CD14-positive monocyte (primary cell): Measurements from ENCODE around the gene PSMG4. TPM values are rescaled to one million over a fixed set of nuclear protein-coding genes. Genes with fewer than 3 reads are reported as not detected.

ENCODE experiments used
- DNase-seq, 3 donors: peaks; one replicate each; pipeline ENCODE4 v3.0.0-alpha.2; 2011 to 2022
- H2AFZ ChIP-seq: 2 replicates; pipeline ENCODE4 v1.6.0; 2012; ENCODE audit warnings: mild to moderate bottlenecking, low read depth, low read length, inconsistent platforms; ENCODE audit not compliant: insufficient read depth, poor library complexity, severe bottlenecking
- H3K27ac ChIP-seq, 2 donors: 1 replicate in 1 of 2; 2 replicates in 1 of 2; pipeline ENCODE4 v1.5.1; 2012 to 2013; ENCODE audit warnings: low read length in 2 of 2, control low read depth in 1 of 2, inconsistent platforms in 1 of 2, low read depth in 1 of 2, mild to moderate bottlenecking in 1 of 2
- H3K27me3 ChIP-seq, 2 donors: one replicate each; pipeline versions ENCODE4 v1.6.0 to v1.6.1; 2011 to 2013; ENCODE audit warnings: low read length in 2 of 2; ENCODE audit not compliant: control insufficient read depth in 2 of 2, insufficient read depth in 2 of 2
- H3K36me3 ChIP-seq, 2 donors: replicated peaks in 1 of 2; 1 replicate in 1 of 2; 2 replicates in 1 of 2; pipeline versions ENCODE4 v1.5.1 to v1.6.1; 2012 to 2013; ENCODE audit warnings: low read length in 2 of 2, control low read depth in 1 of 2, inconsistent platforms in 1 of 2, mild to moderate bottlenecking in 1 of 2; ENCODE audit not compliant: insufficient read depth in 2 of 2, control insufficient read depth in 1 of 2
- H3K4me1 ChIP-seq, 2 donors: 1 replicate in 1 of 2; 2 replicates in 1 of 2; pipeline versions ENCODE4 v1.5.1 to v1.6.1; 2012 to 2013; ENCODE audit warnings: low read length in 2 of 2, control low read depth in 1 of 2, inconsistent platforms in 1 of 2, mild to moderate bottlenecking in 1 of 2, moderate library complexity in 1 of 2; ENCODE audit not compliant: insufficient read depth in 2 of 2, control insufficient read depth in 1 of 2
- H3K4me2 ChIP-seq: replicated peaks from 2 replicates; pipeline ENCODE3; 2012; ENCODE audit warnings: low read length, moderate library complexity, mild to moderate bottlenecking; ENCODE audit not compliant: poor library complexity, severe bottlenecking; ENCODE audit errors: extremely low read depth
- H3K4me3 ChIP-seq, 3 experiments: fragments of 200-600 bp in 1 of 3; sonication (generic) in 1 of 3; replicated peaks in 1 of 3; 1 replicate in 2 of 3; 2 replicates in 1 of 3; pipeline ENCODE4 v1.5.1; 2011 to 2013; ENCODE audit warnings: low read length in 3 of 3, mild to moderate bottlenecking in 3 of 3, control low read depth in 2 of 3, low read depth in 2 of 3, inconsistent platforms in 1 of 3, moderate library complexity in 1 of 3
- H3K79me2 ChIP-seq: 2 replicates; pipeline ENCODE4 v1.6.0; 2012; ENCODE audit warnings: mild to moderate bottlenecking, control low read depth, inconsistent platforms, low read length, moderate library complexity; ENCODE audit not compliant: insufficient read depth
- H3K9ac ChIP-seq: 2 replicates; pipeline ENCODE4 v1.6.0; 2017; ENCODE audit warnings: low read length, mild to moderate bottlenecking; ENCODE audit not compliant: insufficient read depth, poor library complexity, severe bottlenecking
- H3K9me3 ChIP-seq, 2 donors: replicated peaks in 1 of 2; 1 replicate in 1 of 2; 2 replicates in 1 of 2; pipeline versions ENCODE4 v1.5.1 to v1.6.1; 2012 to 2013; ENCODE audit warnings: low read length in 2 of 2, control low read depth in 1 of 2; ENCODE audit not compliant: control insufficient read depth in 1 of 2, insufficient read depth in 1 of 2
- H4K20me1 ChIP-seq: 2 replicates; pipeline ENCODE4 v1.6.0; 2012; ENCODE audit warnings: mild to moderate bottlenecking, low read length, control low read depth, moderate library complexity; ENCODE audit not compliant: insufficient read depth
- H3K27ac Mint-ChIP-seq, 7 donors: one replicate each; pipeline ENCODE4 v1.8.0; 2020; ENCODE audit warnings: mild to moderate bottlenecking in 7 of 7, mixed read lengths in 7 of 7, moderate library complexity in 6 of 7, inconsistent platforms in 2 of 7
- H3K27me3 Mint-ChIP-seq, 3 donors: one replicate each; pipeline ENCODE4 v1.8.0; 2021 to 2022; ENCODE audit warnings: low read depth in 3 of 3, mild to moderate bottlenecking in 3 of 3, mixed read lengths in 3 of 3, moderate library complexity in 3 of 3, inconsistent platforms in 1 of 3
- H3K36me3 Mint-ChIP-seq, 2 donors: one replicate each; pipeline ENCODE4 v1.8.0; 2020; ENCODE audit warnings: mixed read lengths in 2 of 2, inconsistent platforms in 1 of 2, mild to moderate bottlenecking in 1 of 2
- H3K4me1 Mint-ChIP-seq: one replicate; pipeline ENCODE4 v1.8.0; 2020; ENCODE audit warnings: mild to moderate bottlenecking, mixed read lengths
- H3K4me3 Mint-ChIP-seq, 2 donors: one replicate each; pipeline ENCODE4 v1.8.0; 2020; ENCODE audit warnings: mild to moderate bottlenecking in 2 of 2, mixed read lengths in 2 of 2, moderate library complexity in 1 of 2
- H3K9me3 Mint-ChIP-seq, 7 donors: one replicate each; pipeline ENCODE4 v1.8.0; 2020 to 2022; ENCODE audit warnings: mixed read lengths in 7 of 7, mild to moderate bottlenecking in 6 of 7, moderate library complexity in 6 of 7, inconsistent platforms in 2 of 7
- CTCF ChIP-seq: fragments of 200-600 bp; IDR thresholded peaks from one replicate; pipeline ENCODE4 v1.8.0; 2022; ENCODE audit warnings: antibody characterized with exemption, mild to moderate bottlenecking
- WGBS: methylation state at CpG from one replicate; pipeline ENCODE4 v1.1.5; 2013; ENCODE audit warnings: missing lambda C conversion rate; ENCODE audit not compliant: insufficient coverage; 5-methylcytosine and 5-hydroxymethylcytosine counted together
- intact Hi-C, 2 donors: fragments of 100-400 bp; cut with micrococcal nuclease; formaldehyde crosslinking; loops; one replicate each; pipeline versions ENCODE4 v1.15.0 to v1.15.1; 2023
- polyA plus RNA-seq, 3 donors: library from polyadenylated mRNA; depleted of rRNA in 1 of 3; unstranded in 2 of 3; stranded (reverse) in 1 of 3; fragments of 300-500 nt in 2 of 3; fragments of >200 nt in 1 of 3; fragmentation: Illumina TruSeq in 2 of 3; gene quantifications; 1 replicate in 2 of 3; 2 replicates in 1 of 3; pipeline ENCODE4 v1.2.3, GENCODE V29; 2012 to 2021

Gene PSMG4
- polyA plus RNA-seq, 3 donors = 23.6 to 31.1 (median 27.9) TPM

GRCh38 chr6:3289664-3290055 is 30.9 kb downstream of the PSMG4 start:
- no peaks in the 10 kb centered on the region for H3K4me1 ChIP-seq
- TF ChIP-seq CTCF = no peak
- no peaks in the 10 kb centered on the region for H3K36me3 ChIP-seq
- no peaks in the 10 kb centered on the region for H3K27me3 ChIP-seq
- no peaks in the 10 kb centered on the region for H3K36me3 Mint-ChIP-seq
- H3K9me3 ChIP-seq = no peaks in the 10 kb centered on the region
- 93% methylated on average over 7 of the region's 7 CpGs for WGBS
- H3K79me2 ChIP-seq = no peaks in the 10 kb centered on the region
- no peak overlapping the region for H3K4me3 ChIP-seq
- peaks cover 2 to 7% (median 5%) of the 10 kb centered on the region in 3 donors for H3K27me3 Mint-ChIP-seq
- intact Hi-C loops = no loop called here
- H3K4me3 Mint-ChIP-seq = no peak overlapping the region
- H4K20me1 ChIP-seq = no peaks in the 10 kb centered on the region
- peak overlapping the region in 1 of 7 donors; percentile 61 for H3K27ac Mint-ChIP-seq
- H3K27ac ChIP-seq = no peak overlapping the region
- no peak overlapping the region for H2AFZ ChIP-seq
- H3K9ac ChIP-seq = no peak overlapping the region
- DNase-seq = no peak
- H3K4me2 ChIP-seq = no peak overlapping the region
- H3K9me3 Mint-ChIP-seq = peaks cover 0 to 1% (median 0%) of the 10 kb centered on the region in 7 donors
- no peaks in the 10 kb centered on the region for H3K4me1 Mint-ChIP-seq

- H3K4me3 ChIP-seq = no peak overlapping the region
- no peaks in the 10 kb centered on the region for H3K79me2 ChIP-seq
- H4K20me1 ChIP-seq = no peaks in the 10 kb centered on the region
- no peak overlapping the region for H3K27ac ChIP-seq
- no peak overlapping the region for H3K9ac ChIP-seq
- no peaks in the 10 kb centered on the region for H3K36me3 ChIP-seq
- no peak overlapping the region for H3K4me2 ChIP-seq
- WGBS = 95% methylated on average over 10 of the region's 15 CpGs
- H3K9me3 ChIP-seq = no peaks in the 10 kb centered on the region
- no peaks in the 10 kb centered on the region for H3K27me3 ChIP-seq
- no peak for TF ChIP-seq CTCF
- H2AFZ ChIP-seq = no peak overlapping the region
- H3K4me1 ChIP-seq = no peaks in the 10 kb centered on the region
- Mint-ChIP-seq H3K4me1 (no peaks in the 10 kb centered on the region), H3K4me3 (no peak overlapping the region), H3K27me3 (peaks cover 2 to 7% (median 6%) of the 10 kb centered on the region in 3 donors), H3K36me3 (no peaks in the 10 kb centered on the region), H3K27ac (no peak overlapping the region), H3K9me3 (peaks cover 0 to 1% (median 0%) of the 10 kb centered on the region in 7 donors)
- no peak for DNase-seq
- intact Hi-C loops = no loop called here
Measured at GRCh38 chr6:3290149-3290930, 31.6 kb downstream of the PSMG4 start.
